22Rv1 (cell line): ENCODE results near the gene ZNF614.
"Not testable (repeated sequence)": the region's sequence is repeated elsewhere in the genome, so short reads cannot be mapped to it uniquely, and the experiment has no call there.

Experiments used
- CTCF ChIP-seq: fragments of 450-650 bp; IDR thresholded peaks from 2 replicates; pipeline ENCODE4 v1.5.1; 2017; ENCODE audit warnings: mild to moderate bottlenecking
- ZFX ChIP-seq: fragments of 450-650 bp; IDR thresholded peaks from 2 replicates; pipeline ENCODE4 v1.6.1; 2017; ENCODE audit warnings: antibody characterized with exemption, borderline replicate concordance

GRCh38 chr19:52024478-52024877 is 3.7 kb downstream of the ZNF614 start:
- TF ChIP-seq CTCF, ZFX: not testable (repeated sequence)
